GM13976 (cell line): ENCODE data around the gene ITGA6.
"Not testable (repeated sequence)": the region's sequence is repeated elsewhere in the genome, so short reads cannot be mapped to it uniquely, and the experiment has no call there.

Source experiments
- DNase-seq: peaks from one replicate; pipeline ENCODE4 v3.0.0; 2012; ENCODE audit warnings: low spot score
- in situ Hi-C: fragments of 300-500 bp; cut with MboI; formaldehyde crosslinking; loops from one replicate; pipeline ENCODE4 v1.12.0; 2022; ENCODE audit warnings: low sequenced_read_pairs, mixed read lengths, inconsistent platforms; ENCODE audit not compliant: unreplicated experiment
- TF ChIP-seq, protein P1 (sequence below): IDR thresholded peaks from 2 replicates; pipeline ENCODE4 v1.5.1; 2012; ENCODE audit warnings: borderline replicate concordance, mild to moderate bottlenecking; ENCODE audit not compliant: insufficient read depth; ENCODE audit errors: extremely low read depth, missing control alignments, control extremely low read depth

The ITGA6 gene

DNA sequence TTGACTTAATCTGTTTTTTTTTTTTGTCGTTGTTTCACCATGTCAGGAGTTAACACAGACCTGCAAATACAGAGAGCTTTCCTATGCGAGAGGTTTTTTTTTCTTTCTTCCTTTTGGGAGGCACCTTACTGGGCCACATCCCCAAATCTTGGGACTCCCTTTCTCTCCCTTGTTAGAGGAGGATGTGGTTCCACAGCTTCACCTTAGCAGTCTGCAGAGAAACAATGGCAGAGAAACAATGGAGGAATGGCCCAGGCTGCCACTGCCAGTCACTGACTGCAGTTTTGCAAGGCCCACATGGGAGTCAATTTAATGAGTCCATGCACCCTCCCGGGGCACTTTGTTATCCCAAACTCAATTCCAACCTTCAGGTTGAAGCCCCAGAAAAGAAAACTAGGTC is 107.7 kb downstream of the ITGA6 start:
- in situ Hi-C loops, result no loop called here
- TF ChIP-seq, protein P1, sequence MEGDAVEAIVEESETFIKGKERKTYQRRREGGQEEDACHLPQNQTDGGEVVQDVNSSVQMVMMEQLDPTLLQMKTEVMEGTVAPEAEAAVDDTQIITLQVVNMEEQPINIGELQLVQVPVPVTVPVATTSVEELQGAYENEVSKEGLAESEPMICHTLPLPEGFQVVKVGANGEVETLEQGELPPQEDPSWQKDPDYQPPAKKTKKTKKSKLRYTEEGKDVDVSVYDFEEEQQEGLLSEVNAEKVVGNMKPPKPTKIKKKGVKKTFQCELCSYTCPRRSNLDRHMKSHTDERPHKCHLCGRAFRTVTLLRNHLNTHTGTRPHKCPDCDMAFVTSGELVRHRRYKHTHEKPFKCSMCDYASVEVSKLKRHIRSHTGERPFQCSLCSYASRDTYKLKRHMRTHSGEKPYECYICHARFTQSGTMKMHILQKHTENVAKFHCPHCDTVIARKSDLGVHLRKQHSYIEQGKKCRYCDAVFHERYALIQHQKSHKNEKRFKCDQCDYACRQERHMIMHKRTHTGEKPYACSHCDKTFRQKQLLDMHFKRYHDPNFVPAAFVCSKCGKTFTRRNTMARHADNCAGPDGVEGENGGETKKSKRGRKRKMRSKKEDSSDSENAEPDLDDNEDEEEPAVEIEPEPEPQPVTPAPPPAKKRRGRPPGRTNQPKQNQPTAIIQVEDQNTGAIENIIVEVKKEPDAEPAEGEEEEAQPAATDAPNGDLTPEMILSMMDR, result no peak
- DNase-seq, result no peak

DNA sequence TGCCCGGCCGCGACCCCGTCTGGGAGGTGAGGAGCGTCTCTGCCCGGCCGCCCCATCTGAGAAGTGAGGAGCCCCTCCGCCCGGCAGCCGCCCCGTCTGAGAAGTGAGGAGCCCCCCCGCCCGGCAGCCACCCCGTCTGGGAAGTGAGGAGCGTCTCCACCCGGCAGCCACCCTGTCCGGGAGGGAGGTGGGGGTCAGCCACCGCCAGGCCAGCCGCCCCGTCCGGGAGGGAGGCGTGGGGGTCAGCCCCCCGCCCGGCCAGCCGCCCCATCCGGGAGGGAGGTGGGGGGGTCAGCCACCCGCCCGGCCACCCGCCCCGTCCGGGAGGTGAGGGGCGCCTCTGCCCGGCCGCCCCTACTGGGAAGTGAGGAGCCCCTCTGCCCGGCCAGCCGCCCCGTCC is 110.5 kb downstream of the ITGA6 start:
- in situ Hi-C loops, result not testable (repeated sequence)

DNA sequence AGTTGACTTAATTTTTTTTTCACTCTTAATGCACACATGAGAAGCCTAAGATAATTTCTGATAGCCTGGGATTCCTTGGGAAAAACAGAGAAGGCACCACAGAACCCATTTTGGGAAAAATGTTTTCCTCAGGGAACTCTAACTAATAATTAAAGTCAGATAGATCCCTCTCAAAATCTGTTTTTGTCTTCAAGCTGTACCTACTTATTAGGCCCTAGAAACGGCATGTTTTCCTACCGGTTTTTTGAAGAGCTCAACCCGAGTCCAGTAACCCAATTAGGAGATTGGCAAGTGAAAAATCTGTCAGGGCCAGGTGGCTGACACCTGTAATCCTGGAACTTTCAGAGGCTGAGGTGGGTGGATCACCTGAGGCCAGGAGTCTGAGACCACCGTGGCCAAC is 112.4 kb downstream of the ITGA6 start:
- TF ChIP-seq, protein P1, result no peak
- in situ Hi-C loops, result no loop called here
- no peak for DNase-seq

More for the DNA sequence above, 110.5 kb downstream of the ITGA6 start:
- DNase-seq, result not testable (repeated sequence)

DNA sequence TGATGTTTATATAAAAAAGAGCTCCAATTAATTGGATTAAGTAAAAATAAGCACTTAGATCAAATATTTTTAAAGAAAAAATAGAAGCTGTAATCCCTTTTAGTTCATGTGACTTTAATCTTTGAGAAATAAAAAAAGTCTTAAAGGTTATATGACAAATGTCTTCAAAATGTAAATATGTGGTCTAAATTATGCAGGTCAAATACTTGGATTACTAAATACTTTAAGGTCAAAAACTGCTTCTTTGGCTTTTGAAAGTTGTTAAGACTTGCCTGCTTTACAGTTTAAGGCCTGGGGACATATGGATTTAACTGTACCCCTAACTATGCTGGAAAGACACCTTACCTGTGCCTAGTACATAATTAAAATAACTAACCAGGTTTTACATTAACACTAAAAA is 113.0 kb downstream of the ITGA6 start:
- in situ Hi-C loops, result no loop called here
- TF ChIP-seq, protein P1, result no peak
- no peak for DNase-seq

DNA sequence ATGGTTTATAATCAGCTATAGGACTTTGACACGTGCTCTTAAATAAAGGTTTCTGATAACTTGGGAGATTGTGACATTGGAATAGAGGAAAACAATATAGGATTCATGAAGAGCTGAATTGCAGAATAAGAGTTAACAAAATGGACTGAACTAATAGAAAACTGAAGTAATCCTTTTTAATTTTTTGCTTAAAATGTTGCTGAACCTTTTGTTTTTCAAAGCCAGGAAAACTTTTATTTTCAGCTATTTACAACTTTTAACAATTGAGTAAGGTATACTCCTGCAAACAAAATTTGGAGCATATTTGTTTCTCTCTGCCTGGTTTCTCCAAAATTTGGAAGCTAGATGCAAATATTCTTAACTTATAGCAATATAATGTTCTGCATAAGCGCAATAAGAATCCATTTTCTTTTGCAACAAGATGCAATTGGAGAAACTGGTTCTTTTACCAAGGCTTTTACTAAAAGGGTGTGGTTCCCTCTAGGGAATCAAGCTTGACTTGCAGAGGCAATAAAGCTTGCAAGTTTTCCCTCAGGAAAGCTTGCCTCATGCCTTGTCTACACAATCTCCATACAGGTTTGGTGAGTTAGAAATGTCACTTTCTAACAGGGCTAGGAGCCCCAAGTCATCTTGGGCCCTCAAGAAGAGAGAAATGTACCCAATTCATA is 118.2 kb downstream of the ITGA6 start:
- TF ChIP-seq, protein P1, result no peak
- DNase-seq, result no peak
- in situ Hi-C loops, result no loop called here

DNA sequence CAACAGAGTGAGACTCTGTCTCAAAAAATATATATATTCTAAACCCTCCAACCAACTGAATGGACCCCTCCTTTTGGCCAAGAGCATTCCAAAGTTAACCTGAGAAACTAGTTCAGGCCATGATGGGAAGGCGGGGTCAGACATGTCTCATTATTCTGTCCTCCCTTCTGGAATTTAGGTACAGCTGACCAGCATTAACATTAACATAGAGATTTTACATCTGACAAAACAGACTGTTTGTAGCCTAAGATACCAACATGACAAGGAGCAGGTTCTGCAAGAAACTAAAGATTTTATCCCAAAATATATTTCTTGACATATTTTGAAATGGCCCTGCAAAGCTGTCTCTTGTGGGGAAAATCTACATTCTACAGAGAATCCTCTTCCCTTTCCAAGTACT is 121.7 kb downstream of the ITGA6 start:
- TF ChIP-seq, protein P1, result no peak
- in situ Hi-C loops, result no loop called here
- DNase-seq, result no peak

DNA sequence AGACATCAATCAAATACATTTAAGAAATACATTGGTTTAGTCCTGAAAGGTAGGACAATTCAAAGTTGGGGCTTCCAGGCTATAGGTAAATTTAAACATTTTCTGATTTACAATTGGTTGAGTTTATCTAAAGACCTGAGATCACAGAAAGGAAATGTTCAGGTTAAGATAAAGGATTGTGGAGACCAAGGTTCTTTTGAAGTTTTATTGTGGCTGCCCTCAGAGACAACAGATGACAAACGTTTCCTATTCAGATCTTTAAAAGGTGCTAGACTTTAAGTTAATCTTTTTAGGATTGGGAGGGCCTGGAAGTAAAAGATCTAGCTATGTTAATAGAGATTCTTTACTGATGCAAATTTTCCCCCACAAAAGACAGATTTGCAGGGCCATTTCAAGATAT is 122.4 kb downstream of the ITGA6 start:
- in situ Hi-C loops, result not testable (repeated sequence)

DNA sequence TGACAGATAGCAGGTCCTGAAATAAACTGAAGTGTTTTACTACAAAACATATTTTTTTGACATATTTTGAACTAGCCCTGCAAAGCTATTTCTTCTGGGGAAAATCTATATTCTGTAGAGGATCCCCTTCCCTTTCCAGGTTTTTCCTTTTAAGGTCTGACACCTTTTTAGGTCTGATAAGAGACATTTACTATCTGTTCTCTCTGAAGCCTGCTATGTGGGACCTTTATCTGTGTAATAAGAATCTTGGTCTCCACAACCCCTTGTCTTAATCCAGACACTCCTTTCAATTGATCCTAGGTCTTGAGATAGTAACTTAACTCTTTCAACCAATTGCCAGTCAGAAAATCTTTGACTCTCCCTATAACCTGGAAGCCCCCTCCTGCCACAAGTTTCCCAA is 123.0 kb downstream of the ITGA6 start:
- TF ChIP-seq, protein P1, result no peak
- no peak for DNase-seq
- in situ Hi-C loops, result no loop called here

More for the DNA sequence above, 122.4 kb downstream of the ITGA6 start:
- not testable (repeated sequence) for DNase-seq
